Astrocyte (in vitro differentiated cells and primary cell): ENCODE measurements around the gene MYG1.

Source experiments
- EZH2 ChIP-seq: IDR thresholded peaks from 2 replicates; pipeline ENCODE4 v1.6.1; 2012; ENCODE audit warnings: mild to moderate bottlenecking, low read length, inconsistent platforms; ENCODE audit not compliant: insufficient read depth
- TF ChIP-seq, protein P1 (sequence below): IDR thresholded peaks from 2 replicates; pipeline ENCODE4 v1.5.1; 2011; ENCODE audit warnings: low read depth, mild to moderate bottlenecking, inconsistent platforms, low read length, moderate library complexity; ENCODE audit not compliant: insufficient read depth

DNA sequence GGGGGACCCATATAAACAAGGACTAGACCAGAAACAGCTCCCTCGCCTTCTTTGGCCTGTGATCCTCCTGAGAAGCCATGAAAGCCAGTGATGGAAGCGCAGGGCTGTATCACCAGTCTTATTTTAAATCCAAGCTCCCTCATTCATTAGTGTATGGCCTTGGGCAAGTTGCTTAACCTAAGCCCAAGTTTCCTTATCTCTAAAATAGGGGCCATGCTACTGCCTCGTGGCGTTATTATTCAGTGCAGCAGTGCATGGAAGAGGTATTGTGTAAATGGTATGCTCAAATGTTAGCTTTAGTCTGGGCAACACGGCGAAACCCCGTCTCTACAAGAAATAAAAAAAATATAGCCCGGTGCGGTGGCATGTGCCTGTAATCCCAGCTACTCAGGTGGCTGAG is 21.5 kb upstream of the MYG1 start:
- TF ChIP-seq, protein P1, sequence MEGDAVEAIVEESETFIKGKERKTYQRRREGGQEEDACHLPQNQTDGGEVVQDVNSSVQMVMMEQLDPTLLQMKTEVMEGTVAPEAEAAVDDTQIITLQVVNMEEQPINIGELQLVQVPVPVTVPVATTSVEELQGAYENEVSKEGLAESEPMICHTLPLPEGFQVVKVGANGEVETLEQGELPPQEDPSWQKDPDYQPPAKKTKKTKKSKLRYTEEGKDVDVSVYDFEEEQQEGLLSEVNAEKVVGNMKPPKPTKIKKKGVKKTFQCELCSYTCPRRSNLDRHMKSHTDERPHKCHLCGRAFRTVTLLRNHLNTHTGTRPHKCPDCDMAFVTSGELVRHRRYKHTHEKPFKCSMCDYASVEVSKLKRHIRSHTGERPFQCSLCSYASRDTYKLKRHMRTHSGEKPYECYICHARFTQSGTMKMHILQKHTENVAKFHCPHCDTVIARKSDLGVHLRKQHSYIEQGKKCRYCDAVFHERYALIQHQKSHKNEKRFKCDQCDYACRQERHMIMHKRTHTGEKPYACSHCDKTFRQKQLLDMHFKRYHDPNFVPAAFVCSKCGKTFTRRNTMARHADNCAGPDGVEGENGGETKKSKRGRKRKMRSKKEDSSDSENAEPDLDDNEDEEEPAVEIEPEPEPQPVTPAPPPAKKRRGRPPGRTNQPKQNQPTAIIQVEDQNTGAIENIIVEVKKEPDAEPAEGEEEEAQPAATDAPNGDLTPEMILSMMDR = no peak
- TF ChIP-seq EZH2 = no peak
